ENCODE results near the gene UBAP2L.
A peak's percentile ranks its signal among the peaks of the same experiment; 100 is the strongest.
"Not testable (repeated sequence)": the region's sequence is repeated elsewhere in the genome, so short reads cannot be mapped to it uniquely, and the experiment has no call there.

UBAP2L gene

GRCh38 chr1:154206196-154206595 is 14.6 kb upstream of the UBAP2L start, which contains the start of gene CFAP141:
TSS of gene CFAP141 (minus strand) at chr1:154206333. CDS start at chr1:154206307, 26 bp downstream.
- no peak for DNase-seq

GRCh38 chr1:154207262-154207661 is 13.5 kb upstream of the UBAP2L start:
- no peak for DNase-seq

GRCh38 chr1:154208677-154209388 is 11.9 kb upstream of the UBAP2L start:
- no peak for DNase-seq

GRCh38 chr1:154212083-154212482 is 8.7 kb upstream of the UBAP2L start:
- no peak for DNase-seq

GRCh38 chr1:154213274-154213673 is 7.5 kb upstream of the UBAP2L start:
- DNase-seq = no peak

- DNase-seq = no peak
These were observed 2.2 kb upstream of the UBAP2L start for GRCh38 chr1:154218545-154218944.

- DNase-seq = no peak
These were observed 1.2 kb upstream of the UBAP2L start for GRCh38 chr1:154219541-154219940.

- no peak for DNase-seq
These were observed 169 bp downstream of the UBAP2L start for GRCh38 chr1:154220970-154221277.

- DNase-seq = peak; percentile 68
These were observed 685 bp downstream of the UBAP2L start for GRCh38 chr1:154221278-154222001.

- no peak for DNase-seq
These were observed 1.8 kb downstream of the UBAP2L start for GRCh38 chr1:154222518-154222917.

- DNase-seq = no peak
These were observed 2.2 kb downstream of the UBAP2L start for GRCh38 chr1:154222918-154223317.

GRCh38 chr1:154223621-154224020 is 2.9 kb downstream of the UBAP2L start:
- no peak for DNase-seq

GRCh38 chr1:154225370-154225769 is 4.6 kb downstream of the UBAP2L start:
- no peak for DNase-seq

GRCh38 chr1:154231112-154231511 is 10.4 kb downstream of the UBAP2L start:
- not testable (repeated sequence) for DNase-seq

GRCh38 chr1:154233127-154233526 is 12.4 kb downstream of the UBAP2L start:
- not testable (repeated sequence) for DNase-seq

- DNase-seq = no peak
These were observed 16.1 kb downstream of the UBAP2L start for GRCh38 chr1:154236855-154237254.

- no peak for DNase-seq
These were observed 16.7 kb downstream of the UBAP2L start for GRCh38 chr1:154237435-154237834.

GRCh38 chr1:154237880-154238506 is 17.2 kb downstream of the UBAP2L start:
- DNase-seq = no peak

- no peak for DNase-seq
These were observed 18.7 kb downstream of the UBAP2L start for GRCh38 chr1:154239491-154239890.

- no peak for DNase-seq
These were observed 19.6 kb downstream of the UBAP2L start for GRCh38 chr1:154240294-154240833.

- no peak for DNase-seq
These were observed 21.1 kb downstream of the UBAP2L start for GRCh38 chr1:154241703-154242351.

GRCh38 chr1:154253671-154254070 is 32.9 kb downstream of the UBAP2L start:
- DNase-seq = no peak

- no peak for DNase-seq
These were observed 35.9 kb downstream of the UBAP2L start for GRCh38 chr1:154256686-154257085.
